PFSK-1 (cell line): Measurements from ENCODE around the gene INVS.

Experiments
- FOXP2 ChIP-seq: optimal IDR thresholded peaks from 2 replicates; pipeline ENCODE3; 2011; ENCODE audit warnings: borderline replicate concordance, control low read depth, inconsistent platforms; ENCODE audit not compliant: insufficient read depth; ENCODE audit errors: extremely low read length, extremely low read depth
- POLR2AphosphoS5 ChIP-seq: IDR thresholded peaks from 2 replicates; pipeline ENCODE4 v1.6.1; 2012; ENCODE audit warnings: low read depth, mild to moderate bottlenecking, control low read depth, low read length, moderate library complexity
- SIN3A ChIP-seq: IDR thresholded peaks from 2 replicates; pipeline ENCODE4 v1.6.1; 2012; ENCODE audit warnings: mild to moderate bottlenecking, low read length, moderate library complexity, borderline replicate concordance; ENCODE audit not compliant: insufficient read depth
- TAF1 ChIP-seq: IDR thresholded peaks from 2 replicates; pipeline ENCODE4 v1.6.1; 2012; ENCODE audit warnings: low read length, control low read depth, borderline replicate concordance; ENCODE audit not compliant: insufficient read depth
- TF ChIP-seq, protein P1 (sequence below), 2 experiments: IDR thresholded peaks; 2 replicates each; pipeline versions ENCODE4 v1.6.1 to v1.8.0; 2011 to 2012; ENCODE audit warnings: low read depth in 2 of 2, low read length in 2 of 2, control low read depth in 1 of 2, inconsistent platforms in 1 of 2, mild to moderate bottlenecking in 1 of 2, moderate library complexity in 1 of 2; ENCODE audit not compliant: insufficient read depth in 1 of 2

INVS gene

DNA sequence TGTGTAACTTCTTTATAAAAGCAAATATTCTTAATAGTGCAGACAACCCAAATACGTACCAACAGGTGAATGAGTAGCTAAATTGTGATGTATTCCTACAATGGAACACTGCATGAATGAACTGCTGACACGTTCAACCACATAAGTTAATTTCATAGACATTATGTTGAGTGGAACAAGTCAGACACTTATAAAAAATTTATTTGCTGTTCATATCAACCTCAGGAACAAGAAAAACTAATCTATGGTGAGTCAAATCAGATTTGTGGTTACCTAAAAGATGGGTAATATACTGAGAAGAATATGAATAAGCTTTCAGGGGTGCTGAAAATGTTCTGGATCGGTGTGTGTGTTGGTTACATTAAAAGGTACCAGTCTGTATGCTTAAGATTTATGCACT lies 35.7 kb downstream of the INVS start:
- TF ChIP-seq, protein P1, sequence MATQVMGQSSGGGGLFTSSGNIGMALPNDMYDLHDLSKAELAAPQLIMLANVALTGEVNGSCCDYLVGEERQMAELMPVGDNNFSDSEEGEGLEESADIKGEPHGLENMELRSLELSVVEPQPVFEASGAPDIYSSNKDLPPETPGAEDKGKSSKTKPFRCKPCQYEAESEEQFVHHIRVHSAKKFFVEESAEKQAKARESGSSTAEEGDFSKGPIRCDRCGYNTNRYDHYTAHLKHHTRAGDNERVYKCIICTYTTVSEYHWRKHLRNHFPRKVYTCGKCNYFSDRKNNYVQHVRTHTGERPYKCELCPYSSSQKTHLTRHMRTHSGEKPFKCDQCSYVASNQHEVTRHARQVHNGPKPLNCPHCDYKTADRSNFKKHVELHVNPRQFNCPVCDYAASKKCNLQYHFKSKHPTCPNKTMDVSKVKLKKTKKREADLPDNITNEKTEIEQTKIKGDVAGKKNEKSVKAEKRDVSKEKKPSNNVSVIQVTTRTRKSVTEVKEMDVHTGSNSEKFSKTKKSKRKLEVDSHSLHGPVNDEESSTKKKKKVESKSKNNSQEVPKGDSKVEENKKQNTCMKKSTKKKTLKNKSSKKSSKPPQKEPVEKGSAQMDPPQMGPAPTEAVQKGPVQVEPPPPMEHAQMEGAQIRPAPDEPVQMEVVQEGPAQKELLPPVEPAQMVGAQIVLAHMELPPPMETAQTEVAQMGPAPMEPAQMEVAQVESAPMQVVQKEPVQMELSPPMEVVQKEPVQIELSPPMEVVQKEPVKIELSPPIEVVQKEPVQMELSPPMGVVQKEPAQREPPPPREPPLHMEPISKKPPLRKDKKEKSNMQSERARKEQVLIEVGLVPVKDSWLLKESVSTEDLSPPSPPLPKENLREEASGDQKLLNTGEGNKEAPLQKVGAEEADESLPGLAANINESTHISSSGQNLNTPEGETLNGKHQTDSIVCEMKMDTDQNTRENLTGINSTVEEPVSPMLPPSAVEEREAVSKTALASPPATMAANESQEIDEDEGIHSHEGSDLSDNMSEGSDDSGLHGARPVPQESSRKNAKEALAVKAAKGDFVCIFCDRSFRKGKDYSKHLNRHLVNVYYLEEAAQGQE (IDR thresholded peaks at IDR 0.05; ENCODE audit: insufficient read depth in 1 of 2, low read depth in 2 of 2, low read length in 2 of 2): no peak
- TF ChIP-seq TAF1 (no peak), FOXP2 (no peak), SIN3A (no peak), POLR2AphosphoS5 (no peak)

GRCh38 chr9:100150214-100150613 lies 51.2 kb downstream of the INVS start:
- TF ChIP-seq POLR2AphosphoS5: no peak
- TF ChIP-seq, protein P1 (IDR thresholded peaks at IDR 0.05; ENCODE audit: insufficient read depth in 1 of 2, low read depth in 2 of 2, low read length in 2 of 2): no peak
- TF ChIP-seq FOXP2: no peak
- TF ChIP-seq SIN3A: no peak
- no peak for TF ChIP-seq TAF1

- no peak for TF ChIP-seq FOXP2
Measured at GRCh38 chr9:100160021-100160420, 61.0 kb downstream of the INVS start.

DNA sequence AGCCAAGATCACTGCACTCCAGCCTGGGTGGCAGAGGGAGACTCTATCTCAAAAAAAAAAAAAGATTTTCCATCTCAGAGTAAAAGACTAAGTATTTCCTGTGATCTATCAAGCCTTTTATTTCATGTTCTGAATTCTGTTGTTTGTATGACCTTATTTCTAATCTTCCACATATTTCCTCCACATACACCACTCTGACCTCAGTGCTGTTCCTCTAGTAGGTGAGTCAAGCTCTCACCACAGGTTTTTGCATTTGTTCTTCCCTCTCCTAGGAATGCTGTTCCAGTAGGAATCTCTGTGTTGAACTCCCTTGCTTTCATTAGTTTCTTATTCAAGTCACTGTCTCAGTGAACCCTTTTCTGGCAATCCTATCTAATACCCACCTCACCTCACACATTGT lies 68.1 kb downstream of the INVS start:
- TF ChIP-seq POLR2AphosphoS5: no peak
- TF ChIP-seq, protein P1 (IDR thresholded peaks at IDR 0.05; ENCODE audit: insufficient read depth in 1 of 2, low read depth in 2 of 2, low read length in 2 of 2): no peak
- TF ChIP-seq SIN3A: no peak
- no peak for TF ChIP-seq FOXP2
- TF ChIP-seq TAF1: no peak

GRCh38 chr9:100167915-100168654 lies 69.0 kb downstream of the INVS start:
- TF ChIP-seq, protein P1 (IDR thresholded peaks at IDR 0.05; ENCODE audit: insufficient read depth in 1 of 2, low read depth in 2 of 2, low read length in 2 of 2): no peak
- TF ChIP-seq SIN3A (no peak), FOXP2 (no peak), TAF1 (no peak), POLR2AphosphoS5 (no peak)
